Skeletal muscle cell (primary cell): Measurements from ENCODE around the gene BMP7.
"Not testable (repeated sequence)": the region's sequence is repeated elsewhere in the genome, so short reads cannot be mapped to it uniquely, and the experiment has no call there.

ENCODE experiments used
- DNase-seq: peaks from one replicate; pipeline ENCODE4 v3.0.0-alpha.2; 2010; ENCODE audit warnings: low read depth
- H3K4me3 ChIP-seq: 2 replicates; pipeline ENCODE4 v1.5.1; 2011; ENCODE audit warnings: low read depth, mild to moderate bottlenecking, control low read depth, low read length, moderate library complexity

Gene BMP7

DNA sequence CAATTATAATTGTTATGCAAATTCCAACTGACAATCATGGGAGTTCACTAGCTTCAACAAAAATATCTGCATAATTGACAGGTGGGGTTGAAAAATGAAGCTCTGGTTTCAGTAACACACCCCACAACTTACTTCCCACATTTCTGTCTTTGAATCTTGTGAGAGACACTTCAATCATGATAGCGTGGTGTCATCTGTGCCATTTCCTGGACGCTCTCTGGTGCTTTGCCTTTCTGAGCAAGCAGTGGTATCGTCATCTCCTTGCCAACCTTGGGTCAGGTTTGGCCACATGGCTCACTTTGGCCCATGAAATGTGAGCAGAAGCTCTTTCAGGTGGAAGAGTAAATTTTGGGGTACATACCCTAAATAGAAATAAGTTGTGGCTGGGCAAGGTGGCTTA, 10.2 kb downstream of the BMP7 start:
- no peak for DNase-seq
- H3K4me3 ChIP-seq = no peak overlapping the region

GRCh38 chr20:57255183-57255582, 11.3 kb downstream of the BMP7 start:
- H3K4me3 ChIP-seq = no peak overlapping the region
- DNase-seq = no peak

DNA sequence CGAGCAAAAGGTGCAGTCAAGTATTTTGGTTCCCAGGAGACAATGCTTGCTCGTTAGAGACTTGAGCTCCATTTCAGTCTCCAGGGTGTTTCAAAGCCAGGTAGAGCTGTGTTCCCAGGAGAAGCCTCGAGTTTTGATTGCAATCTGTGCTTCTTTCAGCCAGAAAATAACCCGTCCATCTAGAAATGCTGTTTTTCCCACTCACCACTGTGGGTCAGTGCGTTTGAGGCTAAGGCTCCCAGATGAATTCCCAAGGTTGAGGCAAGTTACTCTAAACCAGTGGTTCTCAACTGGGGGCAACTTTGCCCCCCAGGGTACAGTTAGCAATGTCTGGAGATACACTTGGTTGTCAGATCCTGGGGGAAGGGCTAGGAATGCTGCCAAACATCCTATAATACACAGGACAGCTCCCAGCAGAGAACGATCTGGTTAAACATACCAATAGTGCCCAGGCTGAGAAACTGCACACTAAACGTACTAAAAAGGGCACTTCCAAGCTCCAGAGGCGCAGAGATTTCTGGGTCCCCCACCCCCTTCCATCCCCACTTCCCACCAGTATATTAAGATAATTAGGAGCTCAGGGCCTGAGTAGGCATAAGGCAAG, 13.8 kb downstream of the BMP7 start:
- DNase-seq = no peak
- no peak overlapping the region for H3K4me3 ChIP-seq

DNA sequence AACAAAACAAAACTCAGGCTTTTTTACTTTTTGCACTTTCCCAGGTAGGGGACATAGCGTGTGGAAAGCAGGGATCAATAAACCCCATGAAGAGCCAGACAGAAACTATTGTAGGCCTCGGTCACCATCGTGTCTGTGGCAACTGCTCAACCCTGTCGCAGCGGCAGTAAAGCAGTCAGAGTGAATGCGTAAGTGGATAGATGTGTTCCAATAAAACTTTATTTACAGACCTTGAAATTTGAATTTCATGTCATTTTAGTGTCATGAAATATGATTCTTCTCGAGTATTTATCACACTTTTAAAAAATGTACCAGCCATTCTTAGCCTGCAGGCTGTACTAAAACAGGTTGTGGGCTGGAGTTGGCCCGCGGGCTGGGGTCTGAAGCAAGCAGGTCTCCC, 14.5 kb downstream of the BMP7 start:
- DNase-seq = no peak
- no peak overlapping the region for H3K4me3 ChIP-seq

DNA sequence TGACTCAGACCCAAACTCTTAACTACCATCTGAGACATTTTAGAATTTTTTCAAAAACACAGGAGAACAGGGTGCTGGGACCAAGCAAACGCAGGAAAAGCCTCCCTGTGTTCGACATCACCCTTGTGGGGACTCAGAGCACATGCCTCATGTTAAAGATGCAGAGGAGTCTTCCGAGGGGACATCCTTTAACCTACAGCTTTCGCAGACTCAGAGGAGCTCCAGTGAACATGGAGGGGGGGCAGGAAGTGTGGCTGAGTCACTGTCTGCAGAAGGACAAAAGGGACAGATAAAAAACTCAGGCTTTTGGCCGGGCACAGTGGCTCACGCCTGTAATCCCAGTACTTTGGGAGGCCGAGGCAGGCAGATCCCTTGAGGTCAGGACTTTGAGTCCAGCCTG, 15.1 kb downstream of the BMP7 start:
- DNase-seq = no peak
- H3K4me3 ChIP-seq = no peak overlapping the region

DNA sequence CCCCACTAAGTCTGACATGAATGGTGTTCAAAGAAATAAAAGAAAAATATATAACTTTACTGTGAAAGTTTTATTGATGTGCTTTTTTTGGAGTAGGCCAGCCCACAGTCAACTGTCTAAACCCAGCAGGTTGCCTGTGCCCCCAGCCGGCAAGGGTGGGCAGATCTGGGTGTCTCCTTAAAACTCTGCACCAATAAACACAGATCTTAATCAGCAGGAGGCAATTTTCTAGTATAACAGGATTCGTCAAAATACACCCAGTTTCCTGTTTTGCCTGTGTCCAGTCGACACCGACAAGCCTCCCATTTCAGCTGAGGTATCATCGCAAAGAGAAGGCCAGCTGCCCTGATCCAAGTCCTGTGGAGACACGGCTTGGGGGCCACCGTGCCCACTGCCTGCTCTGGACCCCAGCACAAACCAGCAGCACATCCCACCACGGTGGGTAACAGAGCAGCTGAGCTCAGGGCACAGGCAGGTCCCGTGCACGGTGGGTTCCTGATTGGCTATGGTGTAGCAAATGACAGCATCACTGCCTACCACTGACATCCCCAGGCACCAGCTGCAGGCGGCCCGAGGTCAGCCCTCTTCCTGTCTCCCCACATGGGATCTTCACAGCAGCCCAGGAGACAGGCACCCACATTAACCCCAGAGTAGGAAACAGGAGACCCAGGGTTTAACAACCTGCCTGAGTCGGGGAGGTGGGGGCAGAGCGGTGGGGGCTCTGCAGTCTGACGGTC, 15.7 kb downstream of the BMP7 start:
- no peak for DNase-seq
- H3K4me3 ChIP-seq = no peak overlapping the region

GRCh38 chr20:57249772-57250171, 16.7 kb downstream of the BMP7 start:
- H3K4me3 ChIP-seq = no peak overlapping the region
- DNase-seq = no peak

GRCh38 chr20:57249073-57249472, 17.4 kb downstream of the BMP7 start:
- H3K4me3 ChIP-seq = no peak overlapping the region
- DNase-seq = no peak

GRCh38 chr20:57248132-57248797, 18.2 kb downstream of the BMP7 start:
- no peak for DNase-seq
- no peak overlapping the region for H3K4me3 ChIP-seq

DNA sequence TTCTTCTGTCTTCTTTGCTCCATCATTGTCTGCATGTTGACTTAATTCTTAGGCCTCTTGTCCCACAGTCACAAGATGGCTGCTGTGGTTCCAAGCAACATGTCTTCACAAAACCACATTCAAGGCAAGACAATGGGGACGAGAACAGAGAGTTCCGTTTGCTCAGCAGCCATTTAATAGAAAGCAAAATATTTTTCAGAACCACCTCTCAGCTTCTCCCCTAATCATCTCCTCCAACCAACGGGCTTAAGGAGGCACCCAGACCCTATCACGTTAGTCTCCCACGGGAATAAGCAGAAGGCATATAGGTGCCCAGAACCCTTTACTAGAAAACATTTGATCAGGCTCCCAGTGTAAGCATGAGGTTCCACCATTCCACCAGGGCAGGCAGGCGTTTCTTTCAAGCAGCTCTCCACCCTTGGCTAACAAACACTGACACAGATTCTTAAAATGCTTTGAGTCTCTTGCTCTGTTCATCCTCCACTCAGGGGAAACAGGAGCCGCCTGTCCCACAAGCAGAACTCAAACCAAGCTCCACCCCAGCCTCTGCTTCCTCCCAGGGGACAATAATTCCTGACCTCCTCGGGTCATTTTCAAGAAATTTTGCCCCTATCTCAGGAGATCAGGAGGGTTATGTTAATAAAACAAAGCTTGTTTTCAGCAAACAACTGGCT, 19.0 kb downstream of the BMP7 start:
- no peak overlapping the region for H3K4me3 ChIP-seq
- no peak for DNase-seq

DNA sequence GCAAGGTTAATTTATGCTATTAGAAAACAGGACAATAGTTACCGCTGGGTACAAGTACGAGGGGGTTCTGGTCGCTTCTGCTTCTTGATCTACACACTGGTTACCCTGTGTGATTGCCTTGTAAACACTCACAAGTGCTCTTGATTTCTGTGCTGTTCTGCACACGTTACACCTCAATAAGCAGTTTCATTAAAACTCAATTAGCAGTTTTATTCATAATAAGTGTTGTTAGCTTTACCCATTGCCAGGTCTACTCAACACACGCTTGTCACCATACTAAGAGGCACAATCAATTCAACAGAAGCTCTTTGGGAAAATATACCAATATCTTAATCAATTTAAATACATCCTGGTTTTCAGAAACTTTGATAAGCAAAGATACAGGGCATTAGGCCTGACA, 20.4 kb downstream of the BMP7 start:
- no peak overlapping the region for H3K4me3 ChIP-seq
- DNase-seq = no peak

DNA sequence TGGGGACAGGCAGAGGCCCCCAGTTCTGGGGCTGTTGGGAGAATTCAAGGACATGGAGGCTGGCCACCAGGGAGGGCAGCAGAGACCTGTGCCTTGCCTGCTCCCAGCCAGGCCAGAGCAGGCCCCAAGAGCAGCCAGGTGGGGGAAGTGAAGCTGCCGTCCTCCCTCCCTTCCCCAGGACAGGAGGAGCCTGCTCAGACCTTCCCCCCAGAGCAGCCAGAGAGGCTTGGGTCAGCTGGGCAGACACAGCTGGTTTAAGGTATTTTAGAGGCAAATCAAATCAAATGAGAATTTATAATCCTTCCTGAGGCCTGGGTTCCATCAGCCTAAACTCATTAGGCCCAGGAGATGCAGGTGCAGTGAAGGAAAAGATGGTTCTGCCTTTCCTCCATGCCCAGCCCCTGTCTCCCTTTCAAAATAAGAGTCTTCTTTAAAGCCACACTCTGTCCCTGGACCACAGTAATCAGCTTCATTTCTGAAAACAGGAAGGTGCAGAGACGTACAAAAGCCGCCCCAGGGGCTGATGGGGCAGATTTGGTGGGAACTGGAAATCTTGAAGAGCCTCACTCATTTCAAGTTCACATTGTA, 21.7 kb downstream of the BMP7 start:
- H3K4me3 ChIP-seq = no peak overlapping the region
- DNase-seq = no peak

- no peak overlapping the region for H3K4me3 ChIP-seq
- no peak for DNase-seq
Observed at GRCh38 chr20:57244221-57244585, 22.2 kb downstream of the BMP7 start.

DNA sequence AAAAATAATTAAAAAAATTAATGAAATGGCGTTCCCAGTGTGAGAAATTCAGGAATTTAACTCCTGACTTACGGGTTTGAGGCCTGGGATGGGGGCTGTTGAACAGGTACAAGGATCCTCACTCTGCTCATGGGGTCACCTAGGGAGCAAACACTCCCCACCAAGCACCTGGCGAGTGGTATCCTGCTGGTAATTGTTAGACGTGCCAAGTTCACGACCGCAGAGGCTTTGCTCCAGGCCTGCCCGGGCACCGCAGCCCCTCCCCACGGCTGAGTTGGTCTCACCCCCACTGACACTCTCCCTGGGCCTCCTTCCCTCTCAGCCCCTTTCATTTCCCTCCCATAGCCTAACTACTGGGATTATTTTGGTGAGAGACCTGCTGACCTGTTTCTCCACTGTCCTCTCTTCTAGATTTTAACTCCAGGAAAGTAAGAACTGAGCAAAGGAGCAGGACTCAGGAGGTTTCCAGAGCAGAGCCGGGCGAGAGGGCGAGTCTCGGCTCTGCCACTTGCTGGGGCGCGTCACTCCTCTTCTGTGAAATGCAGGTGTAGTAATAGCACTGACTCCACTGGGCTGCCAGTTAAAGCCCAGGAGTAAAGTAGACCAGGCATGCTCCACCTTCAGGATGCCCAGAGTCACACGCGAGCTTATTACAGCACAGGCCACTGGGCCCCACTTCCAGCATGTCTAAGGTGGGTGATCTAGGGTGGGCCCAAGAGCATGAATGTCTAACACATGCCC, 22.8 kb downstream of the BMP7 start:
- H3K4me3 ChIP-seq = no peak overlapping the region
- DNase-seq = no peak

DNA sequence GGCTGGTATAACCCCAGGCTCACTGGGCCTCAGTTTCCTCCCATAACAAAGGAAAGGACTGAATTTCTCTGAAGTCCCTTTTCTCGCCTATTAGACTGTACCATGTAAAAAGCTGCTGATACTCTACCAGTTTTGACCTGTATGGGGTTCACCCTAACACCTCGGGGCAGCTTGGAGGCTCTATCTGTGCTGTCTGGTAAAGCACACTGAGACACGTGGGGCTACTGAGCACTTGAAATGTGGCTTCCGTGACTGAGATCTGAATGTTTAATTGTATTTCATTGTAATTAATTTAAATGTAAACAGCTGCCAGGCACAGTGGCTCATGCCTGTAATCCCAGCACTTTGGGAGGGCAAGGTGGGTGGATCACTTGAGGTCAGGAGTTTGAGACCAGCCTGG, 24.0 kb downstream of the BMP7 start:
- DNase-seq = no peak
- no peak overlapping the region for H3K4me3 ChIP-seq

DNA sequence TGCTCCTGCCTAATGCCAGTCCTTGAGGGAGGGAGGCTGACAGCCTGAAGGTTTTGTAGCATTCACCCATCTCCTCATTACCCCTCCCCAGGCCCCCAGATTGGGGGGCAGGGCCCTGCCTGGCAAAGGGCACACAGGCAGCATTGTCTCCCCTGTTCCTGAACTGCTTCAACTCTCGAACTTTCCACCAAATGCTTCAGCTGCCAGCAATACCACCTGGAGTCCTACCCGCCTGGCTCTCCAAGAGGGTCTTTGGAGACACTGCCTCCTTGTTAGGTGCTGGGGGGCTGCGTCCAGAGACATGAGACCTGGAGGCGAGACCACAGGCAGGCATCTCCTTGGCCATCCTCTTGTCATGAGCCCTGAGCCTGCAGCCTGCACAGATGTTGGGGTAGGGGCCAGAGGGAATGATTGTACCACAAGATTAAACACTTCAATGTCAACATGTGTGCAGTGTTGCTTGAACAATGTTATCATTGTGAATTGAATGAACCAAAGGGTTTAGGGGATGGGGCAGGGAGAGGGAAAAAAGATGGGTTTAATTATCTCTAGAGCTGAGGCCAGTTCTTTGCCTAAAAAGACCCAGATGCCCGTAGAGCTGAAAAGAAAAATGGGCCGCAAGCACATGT, 25.0 kb downstream of the BMP7 start:
- no peak overlapping the region for H3K4me3 ChIP-seq
- no peak for DNase-seq

DNA sequence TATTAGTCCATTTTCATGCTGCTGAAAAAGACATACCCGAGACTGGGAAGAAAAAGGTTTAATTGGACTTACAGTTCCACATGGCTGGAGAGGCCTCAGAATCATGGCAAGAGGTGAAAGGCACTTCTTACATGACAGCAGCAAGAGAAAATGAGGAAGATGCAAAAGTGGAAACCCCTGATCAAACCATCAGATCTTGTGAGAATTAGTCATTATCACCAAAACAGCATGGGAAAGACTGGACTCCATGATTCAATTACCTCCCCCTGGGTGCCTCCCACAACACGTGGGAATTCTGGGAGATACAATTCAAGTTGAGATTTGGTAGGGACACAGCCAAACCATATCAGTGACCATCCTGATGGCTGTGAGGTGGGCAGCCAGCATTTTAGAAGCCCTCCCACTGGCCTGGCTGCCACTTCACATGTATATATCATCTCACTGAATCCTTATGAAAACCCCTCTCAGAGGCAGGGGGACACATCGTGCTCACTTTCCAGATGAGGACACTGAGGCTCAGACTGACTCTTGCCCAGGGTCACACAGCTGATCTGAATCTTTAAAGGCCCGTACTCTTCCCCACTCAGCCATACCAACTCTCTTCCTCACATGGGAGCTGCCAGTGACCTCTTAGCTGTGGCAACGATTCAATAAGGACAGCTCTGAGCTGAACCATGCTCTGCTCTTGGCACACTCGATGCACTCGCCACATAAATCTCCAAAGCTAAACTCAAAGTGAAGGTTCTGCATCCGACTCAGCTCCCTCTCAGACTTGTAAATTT, 25.7 kb downstream of the BMP7 start:
- DNase-seq = no peak
- H3K4me3 ChIP-seq = no peak overlapping the region

- not testable (repeated sequence) for H3K4me3 ChIP-seq, DNase-seq
Observed at GRCh38 chr20:57239725-57240124, 26.7 kb downstream of the BMP7 start.
